Measurements from ENCODE around the gene CMC4. TPM values are rescaled to one million over a fixed set of nuclear protein-coding genes. Genes with fewer than 3 reads are reported as not detected.

The CMC4 gene
- total RNA-seq, 1 donor from 2014 or later: 28.1 TPM

GRCh38 chrX:155020591-155020990, 50.3 kb downstream of the CMC4 start:
- peak overlapping the region; percentile 56 for H3K4me3 ChIP-seq
- H3K27ac ChIP-seq (replicated peaks): peak overlapping the region; percentile 71

More at GRCh38 chrX:155020591-155020990, 50.3 kb downstream of the CMC4 start:
- Histone ChIP-seq H3K36me3 (no peaks in the 10 kb centered on the region), H3K4me1 (peaks cover 7% of the 10 kb centered on the region), H3K9me3 (replicated peaks) (no peaks in the 10 kb centered on the region), H3K27me3 (ENCODE audit: low read depth) (no peaks in the 10 kb centered on the region)
- DNase-seq: no peak
- no peak for TF ChIP-seq CTCF (IDR thresholded peaks at IDR 0.05; ENCODE audit: borderline replicate concordance)
- intact Hi-C loops (cut with micrococcal nuclease): no loop called here

Other genes starting within 250 kb of the CMC4 start
- not detected for gene SMIM9, start 236.5 kb downstream of the CMC4 start, total RNA-seq
- 30.3 TPM for gene F8A1, start 184.8 kb downstream of the CMC4 start, total RNA-seq
- 49.7 TPM for gene F8, start 48.4 kb downstream of the CMC4 start, total RNA-seq
- 364 TPM for gene FUNDC2, start 44.3 kb downstream of the CMC4 start, total RNA-seq
- 56.9 TPM for gene MTCP1, start within 50 bp of the CMC4 start, total RNA-seq
- 17.0 TPM for gene BRCC3, start 372 bp upstream of the CMC4 start, total RNA-seq
- 63.9 TPM for gene VBP1, start 145.3 kb upstream of the CMC4 start, total RNA-seq
- gene RAB39B, start 193.4 kb upstream of the CMC4 start, total RNA-seq: 0.11 TPM